ENCODE results near the gene PLIN4.

DNA sequence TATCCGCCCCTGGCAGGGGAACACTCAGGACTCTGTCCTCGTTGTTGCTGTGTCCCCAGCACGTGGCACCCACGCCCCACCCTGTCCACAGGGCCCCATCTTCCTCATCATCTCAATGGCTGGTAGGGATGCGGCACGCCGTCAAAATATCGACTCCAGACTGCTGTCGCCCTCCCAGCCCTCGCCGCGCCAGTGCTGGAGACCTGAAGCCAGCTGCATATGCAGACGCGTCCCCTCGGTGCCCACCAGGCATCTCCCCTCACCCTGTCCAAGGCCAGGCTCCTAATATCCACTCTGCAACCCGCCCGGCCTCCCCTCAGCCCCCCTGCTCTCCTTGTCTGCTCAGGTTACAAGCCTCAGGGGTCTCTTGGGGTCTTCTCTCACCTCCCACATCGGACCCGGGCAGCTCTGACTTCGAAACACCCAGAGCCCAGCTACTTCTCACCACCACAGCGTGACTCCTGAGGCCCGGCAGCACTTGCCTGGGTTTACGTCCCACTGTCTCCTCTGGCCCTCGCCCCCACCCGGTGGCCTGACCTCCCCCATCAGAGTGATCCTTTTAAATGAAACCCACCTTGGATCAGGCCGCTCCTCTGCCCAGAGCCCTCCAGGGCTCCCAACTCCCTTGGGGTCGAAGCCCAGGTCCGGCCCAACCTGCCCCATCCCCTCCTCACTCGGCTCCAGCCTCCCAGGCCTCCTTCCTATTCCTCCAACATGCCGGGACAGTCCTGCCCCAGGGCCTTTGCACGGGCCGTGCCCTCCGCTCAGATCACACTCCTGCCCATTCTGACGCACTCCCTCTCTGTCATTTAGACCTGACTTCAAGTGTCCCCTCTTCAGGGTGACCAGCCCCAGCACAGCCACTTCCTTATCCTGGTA lies 12.5 kb downstream of the PLIN4 start:
- no peak for TF ChIP-seq ZNF565 (CRISPR knock-in tag; conservative IDR thresholded peaks at IDR 0.05; ENCODE audit: low read depth)
- no peak for TF ChIP-seq ZNF70 (CRISPR knock-in tag; IDR thresholded peaks at IDR 0.05)
- TF ChIP-seq ARNTL (CRISPR knock-in tag; IDR thresholded peaks at IDR 0.05; ENCODE audit: borderline replicate concordance, low read depth) = no peak
- TF ChIP-seq ESRRG (CRISPR knock-in tag; IDR thresholded peaks at IDR 0.05) = no peak
- TF ChIP-seq ZFP30 (CRISPR knock-in tag; IDR thresholded peaks at IDR 0.05) = no peak
